Spleen (tissue), 7 donors: ENCODE data around the gene CD34.

Experiments used
- POLR2A ChIP-seq, 3 donors: fragments of 450-650 bp; IDR thresholded peaks; one replicate each; pipeline ENCODE4 v1.5.1; 2017; ENCODE audit warnings: antibody characterized with exemption in 3 of 3, mild to moderate bottlenecking in 1 of 3
- TF ChIP-seq, protein P1 (sequence below), 11 experiments: fragments of 200-600 bp in 7 of 11; fragments of 450-650 bp in 4 of 11; sonication (generic) in 4 of 11; IDR thresholded peaks in 8 of 11; conservative IDR thresholded peaks in 3 of 11; 1 replicate in 7 of 11; 2 replicates in 4 of 11; pipeline versions ENCODE4 v1.4.0 to v1.8.0; 2016 to 2021; ENCODE audit warnings: antibody characterized with exemption in 11 of 11, inconsistent platforms in 4 of 11, mild to moderate bottlenecking in 1 of 11
- donor health status: DM: no; HTN: no; CAD: no; lungs with moderate emphysema.
- donor health status: DM: no; HTN: no; CAD: no.
- donor health status: DM: no; HTN: no; CAD: no.

DNA sequence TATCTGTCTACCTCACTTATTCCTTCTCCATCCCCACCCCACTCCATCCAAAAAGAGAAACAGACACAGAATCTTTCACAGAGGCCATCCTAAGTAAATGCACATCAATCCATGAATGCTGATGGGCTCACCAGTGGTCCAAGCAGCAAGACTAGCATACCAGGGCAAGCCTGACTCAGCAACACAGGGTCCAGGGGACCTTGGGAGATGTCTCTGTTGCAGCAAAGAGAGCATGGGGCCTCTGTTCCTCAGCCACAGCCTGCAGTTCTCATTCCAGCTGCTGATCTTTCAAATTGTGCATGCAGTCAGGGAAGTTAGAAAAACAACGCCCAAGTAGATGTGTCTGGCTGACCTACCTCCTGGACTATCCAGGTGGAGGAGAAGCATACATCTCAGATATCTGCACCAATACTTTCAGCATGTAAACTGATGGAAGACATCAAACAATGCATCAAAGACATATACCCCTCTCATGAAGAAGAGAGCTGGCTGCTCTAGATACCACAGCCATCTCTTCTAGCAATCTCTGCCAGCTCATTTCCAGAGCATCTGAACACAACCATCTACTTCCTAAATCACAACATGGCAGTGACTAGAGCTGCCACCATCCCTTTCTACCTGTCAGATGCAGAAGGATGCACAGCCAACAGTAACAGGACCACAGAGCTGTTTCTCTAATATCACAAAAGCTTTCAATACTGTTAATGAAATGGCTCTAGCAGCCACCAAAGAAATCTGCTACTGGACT is 54.5 kb downstream of the CD34 start:
- TF ChIP-seq, protein P1, sequence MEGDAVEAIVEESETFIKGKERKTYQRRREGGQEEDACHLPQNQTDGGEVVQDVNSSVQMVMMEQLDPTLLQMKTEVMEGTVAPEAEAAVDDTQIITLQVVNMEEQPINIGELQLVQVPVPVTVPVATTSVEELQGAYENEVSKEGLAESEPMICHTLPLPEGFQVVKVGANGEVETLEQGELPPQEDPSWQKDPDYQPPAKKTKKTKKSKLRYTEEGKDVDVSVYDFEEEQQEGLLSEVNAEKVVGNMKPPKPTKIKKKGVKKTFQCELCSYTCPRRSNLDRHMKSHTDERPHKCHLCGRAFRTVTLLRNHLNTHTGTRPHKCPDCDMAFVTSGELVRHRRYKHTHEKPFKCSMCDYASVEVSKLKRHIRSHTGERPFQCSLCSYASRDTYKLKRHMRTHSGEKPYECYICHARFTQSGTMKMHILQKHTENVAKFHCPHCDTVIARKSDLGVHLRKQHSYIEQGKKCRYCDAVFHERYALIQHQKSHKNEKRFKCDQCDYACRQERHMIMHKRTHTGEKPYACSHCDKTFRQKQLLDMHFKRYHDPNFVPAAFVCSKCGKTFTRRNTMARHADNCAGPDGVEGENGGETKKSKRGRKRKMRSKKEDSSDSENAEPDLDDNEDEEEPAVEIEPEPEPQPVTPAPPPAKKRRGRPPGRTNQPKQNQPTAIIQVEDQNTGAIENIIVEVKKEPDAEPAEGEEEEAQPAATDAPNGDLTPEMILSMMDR (IDR thresholded peaks at IDR 0.05 in 8 of 11, conservative IDR thresholded peaks at IDR 0.05 in 3 of 11): no peak
- no peak for TF ChIP-seq POLR2A (IDR thresholded peaks at IDR 0.05)
